ENCODE data around the gene ASNSD1. TPM values are rescaled to one million over a fixed set of nuclear protein-coding genes. Genes with fewer than 3 reads are reported as not detected.

The ASNSD1 gene
- total and polyA plus RNA-seq, 2 of the 8 experiments (the other 6 are each of a cell fraction or from before 2014, with no cell fraction given): 14.1 to 44.8 TPM

DNA sequence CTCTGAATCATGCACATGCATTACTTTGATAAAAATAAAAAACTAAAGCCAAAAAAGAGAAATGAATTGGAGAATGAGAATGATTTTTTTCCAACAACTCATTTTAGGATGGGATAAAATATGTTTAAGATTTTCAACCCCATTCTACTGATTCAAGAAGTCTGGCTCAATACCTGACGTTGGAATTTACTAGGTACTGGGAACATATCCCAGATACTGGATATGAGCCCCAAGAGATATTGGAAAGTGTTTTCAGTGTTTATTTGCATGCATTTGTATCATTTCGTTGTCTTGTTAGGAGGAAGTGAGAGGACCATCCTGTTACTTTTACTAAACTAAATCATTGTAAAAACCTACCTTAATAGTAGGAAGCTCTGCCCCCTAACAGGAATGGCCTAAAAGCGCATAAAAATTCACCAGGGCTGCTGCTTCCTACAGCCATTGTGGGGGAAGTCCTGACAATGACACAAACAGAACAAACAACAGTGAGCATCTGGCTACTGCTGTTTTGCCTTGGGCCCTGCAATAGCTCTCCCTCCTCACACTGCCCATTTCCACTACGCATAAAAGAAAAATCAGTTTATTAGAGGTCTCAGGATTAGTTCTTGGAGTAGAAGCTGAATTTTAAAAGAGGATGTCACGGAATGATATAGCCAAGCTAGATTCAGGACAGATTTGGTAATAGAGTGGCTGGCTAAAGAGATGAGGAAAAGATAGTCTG lies 48.4 kb downstream of the ASNSD1 start:
- Histone ChIP-seq H3K4ac (replicated peaks; ENCODE audit: insufficient read length, low read depth, low read length) (no peak overlapping the region), H4K20me1 (replicated peaks in 1 of 2; ENCODE audit: control insufficient read depth in 1 of 2, insufficient read depth in 2 of 2, low read length in 2 of 2) (no peaks in the 10 kb centered on the region), H3K27ac (ENCODE audit: low read depth, low read length) (no peak overlapping the region), H3K56ac (replicated peaks; ENCODE audit: insufficient read length, low read depth, low read length) (no peak overlapping the region), H3K4me1 (replicated peaks in 1 of 4; ENCODE audit: control insufficient read depth in 3 of 4, insufficient read depth in 4 of 4, low read length in 3 of 4) (no peaks in the 10 kb centered on the region; a peak in 1 of 7 replicates), H3K23ac (ENCODE audit: insufficient read length) (no peak overlapping the region), H3K79me1 (ENCODE audit: low read depth, low read length) (no peaks in the 10 kb centered on the region), H3K4me3 (ENCODE audit: extremely low read depth in 1 of 4, insufficient read depth in 2 of 4, low read depth in 3 of 4, low read length in 4 of 4) (no peak overlapping the region), H4K5ac (ENCODE audit: insufficient read length, low read depth, low read length) (no peak overlapping the region), H3K18ac (ENCODE audit: extremely low read depth, low read length) (no peak overlapping the region), H2AK5ac (ENCODE audit: low read depth, low read length) (no peak overlapping the region), H3K9me3 (ENCODE audit: insufficient read depth in 2 of 2, low read depth in 1 of 2, low read length in 1 of 2) (peaks cover 4 to 5% of the 10 kb centered on the region in 2 experiments; a peak in 2 of 4 replicates), H2BK12ac (ENCODE audit: low read depth, low read length) (no peak overlapping the region), H4K91ac (replicated peaks; ENCODE audit: insufficient read length, low read length) (no peak overlapping the region), H3K9ac (replicated peaks in 1 of 4; ENCODE audit: extremely low read depth in 1 of 4, low read depth in 3 of 4, low read length in 3 of 4) (no peak overlapping the region), H3K4me2 (ENCODE audit: insufficient read depth in 1 of 2, low read depth in 2 of 2, low read length in 2 of 2) (no peak overlapping the region), H3K27me3 (replicated peaks in 1 of 4; ENCODE audit: control insufficient read depth in 3 of 4, extremely low read depth in 1 of 4, insufficient read depth in 3 of 4, low read length in 3 of 4) (peaks cover 0 to 1% (median 0%) of the 10 kb centered on the region in 4 experiments; a peak in 1 of 7 replicates), H2BK15ac (ENCODE audit: low read length) (no peak overlapping the region), H2AFZ (ENCODE audit: low read length) (no peak overlapping the region), H2BK5ac (ENCODE audit: low read depth, low read length) (no peak overlapping the region), H3K23me2 (ENCODE audit: low read depth, low read length) (no peaks in the 10 kb centered on the region), H2BK20ac (ENCODE audit: low read length) (no peak overlapping the region), H3K14ac (ENCODE audit: insufficient read length) (no peak overlapping the region), H2BK120ac (replicated peaks; ENCODE audit: low read depth, low read length) (no peak overlapping the region), H3K36me3 (ENCODE audit: control insufficient read depth in 2 of 4, insufficient read depth in 4 of 4, low read length in 3 of 4) (no peaks in the 10 kb centered on the region), H4K8ac (ENCODE audit: extremely low read depth, insufficient read depth, low read length) (no peak overlapping the region), H3K79me2 (ENCODE audit: control insufficient read depth in 1 of 2, insufficient read depth in 2 of 2, low read length in 2 of 2) (no peaks in the 10 kb centered on the region)
- DNase-seq (ENCODE audit: low read depth in 1 of 2, low spot score in 2 of 2) (no peak), FAIRE-seq (no peak)
- ChIA-PET CTCF (ENCODE audit: partially characterized antibody) (interaction anchor here (0.6 to 2.8 kb wide), 6 partner anchors 8 to 53 kb away, joined by 3 to 10 read pairs (median 3); partner anchors contain the start of genes ASNSD1 and OSGEPL1), POLR2A (ENCODE audit: partially characterized antibody) (interaction anchor here (1.3 kb wide), 1 partner anchor 16 kb away, joined by 4 read pairs; no protein-coding TSS in a partner anchor)
- TF ChIP-seq RFX5 (IDR thresholded peaks at IDR 0.05; ENCODE audit: borderline replicate concordance, low read depth, low read length) (no peak), RXRA (IDR thresholded peaks at IDR 0.05; ENCODE audit: insufficient read depth, low read depth, low read length) (no peak), EZH2 (IDR thresholded peaks at IDR 0.05; ENCODE audit: low read depth, low read length, severe bottlenecking) (no peak), TEAD4 (IDR thresholded peaks at IDR 0.05; ENCODE audit: low read depth, low read length) (no peak), NRF1 (IDR thresholded peaks at IDR 0.05; ENCODE audit: low read depth, low read length) (no peak), KDM1A (IDR thresholded peaks at IDR 0.05; ENCODE audit: borderline replicate concordance, low read length) (no peak), BACH1 (IDR thresholded peaks at IDR 0.05; ENCODE audit: low read length) (no peak), SUZ12 (IDR thresholded peaks at IDR 0.05; ENCODE audit: low read length) (no peak), CTBP2 (IDR thresholded peaks at IDR 0.05; ENCODE audit: borderline replicate concordance, insufficient read depth, insufficient read length, low read length) (no peak), FOSL1 (IDR thresholded peaks at IDR 0.05; ENCODE audit: insufficient read depth, low read depth, low read length) (no peak), BCL11A (IDR thresholded peaks at IDR 0.05; ENCODE audit: low read depth in 2 of 2, low read length in 2 of 2) (no peak)
- 84% methylated on average over 5 of the region's 5 CpGs; no CpG with 5 or more reads in 1 of the 2 experiments for WGBS, 2 experiments (ENCODE audit: extremely low coverage in 1 of 2, insufficient coverage in 1 of 2, insufficient read length in 1 of 2, insufficient replicate concordance in 2 of 2, low coverage in 1 of 2, low lambda C conversion rate in 2 of 2, missing lambda C conversion rate in 1 of 2)
